Progenitor cell of endocrine pancreas (in vitro differentiated cells): ENCODE measurements around the gene LAMB4. TPM values are rescaled to one million over a fixed set of nuclear protein-coding genes. Genes with fewer than 3 reads are reported as not detected.

Experiments
- DNase-seq: peaks from one replicate; pipeline ENCODE4 v3.0.0; 2021; ENCODE audit warnings: low spot score; ENCODE audit not compliant: unreplicated experiment
- H3K27ac Mint-ChIP-seq: 2 replicates; pipeline ENCODE4 v1.8.0; 2021; ENCODE audit warnings: mild to moderate bottlenecking, moderate library complexity, mixed read lengths
- H3K27me3 Mint-ChIP-seq: 2 replicates; pipeline ENCODE4 v1.8.0; 2021; ENCODE audit warnings: mixed read lengths
- H3K36me3 Mint-ChIP-seq: 2 replicates; pipeline ENCODE4 v1.8.0; 2022; ENCODE audit warnings: mixed read lengths; ENCODE audit not compliant: insufficient read depth
- H3K4me1 Mint-ChIP-seq: 2 replicates; pipeline ENCODE4 v1.8.0; 2021; ENCODE audit warnings: low read depth, mixed read lengths
- H3K4me3 Mint-ChIP-seq: 2 replicates; pipeline ENCODE4 v1.8.0; 2021; ENCODE audit warnings: low read depth, mild to moderate bottlenecking, moderate library complexity, mixed read lengths
- H3K9me3 Mint-ChIP-seq: 2 replicates; pipeline ENCODE4 v1.8.0; 2021; ENCODE audit warnings: low read depth, mixed read lengths
- CTCF ChIP-seq: fragments of 200-600 bp; sonication (generic); IDR thresholded peaks from one replicate; pipeline ENCODE4 v1.5.0; 2021; ENCODE audit warnings: antibody characterized with exemption, mild to moderate bottlenecking; ENCODE audit not compliant: unreplicated experiment
- total RNA-seq: library from RNA; stranded (reverse); gene quantifications from 2 replicates; pipeline ENCODE4 v1.2.1, GENCODE V29; 2021

The LAMB4 gene
- total RNA-seq, 1 donor from 2014 or later = 0.12 TPM

DNA sequence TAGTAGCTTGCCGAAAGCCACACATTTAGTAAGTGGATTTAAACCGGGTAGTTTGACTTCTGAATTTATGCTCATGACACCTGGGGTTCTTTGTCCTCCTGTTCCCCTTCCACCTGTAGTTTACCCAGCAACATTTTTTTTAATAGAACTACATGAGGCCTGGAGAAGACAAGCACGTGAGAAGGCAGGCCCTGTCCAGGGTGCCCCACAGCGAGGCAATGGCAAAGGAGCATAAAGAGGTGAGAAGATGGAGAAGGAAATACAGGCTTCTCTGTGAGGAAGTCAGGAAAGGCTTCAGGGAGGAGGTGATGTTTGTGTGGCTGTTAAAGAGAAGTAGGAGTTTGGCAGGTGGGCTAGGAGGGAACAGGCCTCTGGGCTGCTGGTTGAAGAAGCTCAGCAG, 76.9 kb downstream of the LAMB4 start:
- Mint-ChIP-seq H3K27me3 (no peaks in the 10 kb centered on the region), H3K27ac (no peak overlapping the region), H3K4me1 (peaks cover 3% of the 10 kb centered on the region), H3K36me3 (no peaks in the 10 kb centered on the region), H3K4me3 (no peak overlapping the region), H3K9me3 (no peaks in the 10 kb centered on the region)
- no peak for TF ChIP-seq CTCF
- DNase-seq = no peak

GRCh38 chr7:108051454-108051853, 78.7 kb downstream of the LAMB4 start:
- no peak for TF ChIP-seq CTCF
- H3K4me3 Mint-ChIP-seq = no peak overlapping the region
- no peak overlapping the region for H3K27ac Mint-ChIP-seq
- no peaks in the 10 kb centered on the region for H3K27me3 Mint-ChIP-seq
- H3K4me1 Mint-ChIP-seq = peaks cover 3% of the 10 kb centered on the region
- DNase-seq = no peak
- H3K36me3 Mint-ChIP-seq = no peaks in the 10 kb centered on the region
- H3K9me3 Mint-ChIP-seq = no peaks in the 10 kb centered on the region

- no peaks in the 10 kb centered on the region for H3K27me3 Mint-ChIP-seq
- no peak overlapping the region for H3K27ac Mint-ChIP-seq
- no peak for TF ChIP-seq CTCF
- H3K9me3 Mint-ChIP-seq = no peaks in the 10 kb centered on the region
- no peak for DNase-seq
- H3K4me1 Mint-ChIP-seq = peaks cover 5% of the 10 kb centered on the region
- H3K36me3 Mint-ChIP-seq = no peaks in the 10 kb centered on the region
- no peak overlapping the region for H3K4me3 Mint-ChIP-seq
These were observed 80.2 kb downstream of the LAMB4 start for GRCh38 chr7:108049962-108050361.

DNA sequence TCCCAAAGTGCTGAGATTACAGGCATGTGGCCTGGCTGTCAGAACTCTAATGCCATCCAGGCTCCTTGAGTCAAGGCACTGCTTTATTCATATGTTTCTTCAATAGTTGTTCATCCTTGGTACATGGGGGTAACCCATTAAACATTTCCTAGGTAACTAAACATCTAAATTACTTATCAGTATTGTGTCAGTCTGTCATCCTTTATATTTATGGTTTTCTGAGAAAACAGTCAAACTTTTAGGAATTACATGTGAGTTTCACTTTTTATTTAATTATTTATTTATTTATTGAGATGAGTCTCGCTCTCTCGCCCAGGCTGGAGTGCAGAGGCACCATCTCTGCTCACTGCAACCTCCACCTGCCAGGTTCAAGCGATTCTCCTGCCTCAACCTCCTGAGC, 81.7 kb downstream of the LAMB4 start:
- TF ChIP-seq CTCF = no peak

DNA sequence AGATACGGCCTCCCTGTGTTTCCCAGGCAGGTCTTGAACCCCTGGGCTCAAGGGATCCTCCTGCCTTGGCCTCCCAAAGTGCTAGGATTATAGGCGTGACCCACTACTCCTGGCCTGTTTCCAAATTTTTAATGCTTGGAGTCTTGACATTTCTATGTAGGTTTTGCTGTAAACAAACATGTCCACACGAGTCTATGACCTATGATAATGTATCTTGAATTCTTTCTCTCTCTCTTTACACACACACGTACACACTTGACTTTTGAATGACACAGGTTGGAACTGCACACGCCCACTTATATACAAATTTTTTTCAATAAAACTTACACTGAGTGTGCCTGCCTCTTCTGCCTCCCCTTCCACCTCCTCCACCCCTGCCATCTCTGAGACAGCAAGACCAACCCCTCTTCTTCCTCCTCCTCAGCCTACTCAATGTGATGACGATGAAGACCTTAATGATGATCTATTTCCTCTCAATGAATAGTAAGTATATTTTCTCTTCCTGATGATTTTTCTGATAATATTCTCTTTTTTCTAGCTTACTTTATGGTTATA, 83.1 kb downstream of the LAMB4 start:
- Mint-ChIP-seq H3K27ac (no peak overlapping the region), H3K4me1 (peaks cover 8% of the 10 kb centered on the region), H3K9me3 (peaks cover 3% of the 10 kb centered on the region), H3K4me3 (no peak overlapping the region), H3K36me3 (no peaks in the 10 kb centered on the region), H3K27me3 (no peaks in the 10 kb centered on the region)
- TF ChIP-seq CTCF = no peak
- DNase-seq = no peak

More for the DNA sequence above, 81.7 kb downstream of the LAMB4 start:
- Mint-ChIP-seq H3K36me3 (no peaks in the 10 kb centered on the region), H3K4me3 (no peak overlapping the region), H3K9me3 (peaks cover 3% of the 10 kb centered on the region), H3K27me3 (no peaks in the 10 kb centered on the region), H3K27ac (no peak overlapping the region), H3K4me1 (peaks cover 10% of the 10 kb centered on the region)
- no peak for DNase-seq
